ENCODE results near the gene PCBP2.

DNA sequence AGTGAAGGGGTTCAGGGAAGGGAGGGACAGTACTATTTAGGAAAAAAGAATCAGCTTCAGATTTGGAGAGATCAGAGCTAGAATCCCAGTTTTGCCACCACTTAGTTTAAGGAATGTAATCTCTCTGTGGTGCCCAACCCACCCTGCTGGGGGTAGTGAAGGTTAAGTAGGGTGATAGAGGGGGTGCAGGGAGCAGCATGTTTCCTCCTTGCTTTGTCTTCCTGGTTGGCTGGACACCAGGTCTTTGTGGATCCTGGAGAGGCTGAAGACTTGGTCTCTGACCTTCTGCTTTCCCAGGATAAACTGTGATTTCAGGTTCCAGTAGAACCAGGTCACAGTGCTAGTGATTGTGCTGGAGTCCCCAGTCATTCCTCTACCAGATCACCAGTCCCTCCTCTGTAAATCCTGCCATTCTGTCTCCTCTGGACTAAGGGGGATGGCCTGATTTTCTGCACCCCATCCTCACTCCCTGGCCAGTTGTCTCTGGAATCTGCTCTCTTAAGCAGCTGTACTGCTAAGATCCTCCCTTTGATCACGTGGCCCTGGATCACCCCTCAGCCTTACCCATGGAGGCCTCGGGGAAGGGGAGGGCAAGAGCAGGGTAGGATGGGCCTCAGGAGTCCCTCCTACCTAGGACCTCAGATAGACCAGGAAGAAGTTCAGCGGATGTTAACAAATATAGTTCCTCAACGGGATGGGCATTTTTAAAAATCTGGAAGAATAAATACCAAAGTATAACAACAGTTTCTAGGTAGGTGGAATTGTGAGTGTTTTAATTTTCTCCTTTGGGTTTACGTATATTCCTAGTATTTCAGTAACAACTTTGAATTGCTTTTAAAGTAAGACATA, 44.2 kb downstream of the PCBP2 start:
- TF ChIP-seq CEBPB (IDR thresholded peaks at IDR 0.05; ENCODE audit: low read depth, low read length) (no peak), POLR2A (IDR thresholded peaks at IDR 0.05; ENCODE audit: low read depth, low read length) (no peak), BHLHE40 (IDR thresholded peaks at IDR 0.05; ENCODE audit: low read depth, low read length) (no peak), RFX5 (IDR thresholded peaks at IDR 0.05; ENCODE audit: low read depth, low read length) (no peak), FOS (IDR thresholded peaks at IDR 0.05; ENCODE audit: low read depth, low read length) (no peak), RAD21 (IDR thresholded peaks at IDR 0.05; ENCODE audit: low read length) (no peak), RCOR1 (IDR thresholded peaks at IDR 0.05; ENCODE audit: insufficient replicate concordance, low read length) (no peak), USF2 (IDR thresholded peaks at IDR 0.05; ENCODE audit: low read depth, low read length) (peak; percentile 92), NFE2L2 (IDR thresholded peaks at IDR 0.05; ENCODE audit: low read depth, low read length) (no peak), MXI1 (IDR thresholded peaks at IDR 0.05; ENCODE audit: borderline replicate concordance, low read depth, low read length) (no peak), CHD1 (IDR thresholded peaks at IDR 0.05; ENCODE audit: low read depth, low read length) (no peak), MAFK (IDR thresholded peaks at IDR 0.05; ENCODE audit: low read depth, low read length) (no peak)
- TF ChIP-seq, protein P1, sequence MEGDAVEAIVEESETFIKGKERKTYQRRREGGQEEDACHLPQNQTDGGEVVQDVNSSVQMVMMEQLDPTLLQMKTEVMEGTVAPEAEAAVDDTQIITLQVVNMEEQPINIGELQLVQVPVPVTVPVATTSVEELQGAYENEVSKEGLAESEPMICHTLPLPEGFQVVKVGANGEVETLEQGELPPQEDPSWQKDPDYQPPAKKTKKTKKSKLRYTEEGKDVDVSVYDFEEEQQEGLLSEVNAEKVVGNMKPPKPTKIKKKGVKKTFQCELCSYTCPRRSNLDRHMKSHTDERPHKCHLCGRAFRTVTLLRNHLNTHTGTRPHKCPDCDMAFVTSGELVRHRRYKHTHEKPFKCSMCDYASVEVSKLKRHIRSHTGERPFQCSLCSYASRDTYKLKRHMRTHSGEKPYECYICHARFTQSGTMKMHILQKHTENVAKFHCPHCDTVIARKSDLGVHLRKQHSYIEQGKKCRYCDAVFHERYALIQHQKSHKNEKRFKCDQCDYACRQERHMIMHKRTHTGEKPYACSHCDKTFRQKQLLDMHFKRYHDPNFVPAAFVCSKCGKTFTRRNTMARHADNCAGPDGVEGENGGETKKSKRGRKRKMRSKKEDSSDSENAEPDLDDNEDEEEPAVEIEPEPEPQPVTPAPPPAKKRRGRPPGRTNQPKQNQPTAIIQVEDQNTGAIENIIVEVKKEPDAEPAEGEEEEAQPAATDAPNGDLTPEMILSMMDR (conservative IDR thresholded peaks at IDR 0.05; ENCODE audit: low read depth, low read length) = no peak
- TF ChIP-seq, protein P2, sequence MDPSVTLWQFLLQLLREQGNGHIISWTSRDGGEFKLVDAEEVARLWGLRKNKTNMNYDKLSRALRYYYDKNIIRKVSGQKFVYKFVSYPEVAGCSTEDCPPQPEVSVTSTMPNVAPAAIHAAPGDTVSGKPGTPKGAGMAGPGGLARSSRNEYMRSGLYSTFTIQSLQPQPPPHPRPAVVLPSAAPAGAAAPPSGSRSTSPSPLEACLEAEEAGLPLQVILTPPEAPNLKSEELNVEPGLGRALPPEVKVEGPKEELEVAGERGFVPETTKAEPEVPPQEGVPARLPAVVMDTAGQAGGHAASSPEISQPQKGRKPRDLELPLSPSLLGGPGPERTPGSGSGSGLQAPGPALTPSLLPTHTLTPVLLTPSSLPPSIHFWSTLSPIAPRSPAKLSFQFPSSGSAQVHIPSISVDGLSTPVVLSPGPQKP (IDR thresholded peaks at IDR 0.05; ENCODE audit: borderline replicate concordance, low read depth, low read length) = no peak

Data from IMR-90 (cell line).